IPS-NIHi11 (cell line): ENCODE data around the gene DNAJA3.

Source experiments
- DNase-seq: peaks from one replicate; pipeline ENCODE4 v3.0.0; 2012; ENCODE audit warnings: mixed read lengths, low spot score

DNAJA3 gene

GRCh38 chr16:4475880-4476788 lies 50.5 kb downstream of the DNAJA3 start, which contains the start of gene HMOX2:
Gene HMOX2 (plus strand): TSS chr16:4476398. CDS start chr16:4505525, 29,127 bp downstream.
- DNase-seq, result peak; percentile 97

GRCh38 chr16:4477966-4478365 lies 52.3 kb downstream of the DNAJA3 start:
- DNase-seq, result no peak

GRCh38 chr16:4481526-4481925 lies 55.9 kb downstream of the DNAJA3 start:
- no peak for DNase-seq

- DNase-seq, result no peak
Measured at GRCh38 chr16:4481963-4482362, 56.3 kb downstream of the DNAJA3 start.

GRCh38 chr16:4486126-4486893 lies 60.6 kb downstream of the DNAJA3 start:
- DNase-seq, result no peak

GRCh38 chr16:4487955-4488498 lies 62.4 kb downstream of the DNAJA3 start:
- DNase-seq, result no peak

GRCh38 chr16:4488499-4488967 lies 62.9 kb downstream of the DNAJA3 start:
- no peak for DNase-seq

GRCh38 chr16:4489030-4489429 lies 63.4 kb downstream of the DNAJA3 start:
- DNase-seq, result no peak

- DNase-seq, result no peak
Measured at GRCh38 chr16:4491898-4492297, 66.2 kb downstream of the DNAJA3 start.

GRCh38 chr16:4494746-4495490 lies 69.2 kb downstream of the DNAJA3 start:
- no peak for DNase-seq

- no peak for DNase-seq
Measured at GRCh38 chr16:4495766-4496165, 70.1 kb downstream of the DNAJA3 start.

GRCh38 chr16:4496305-4496704 lies 70.6 kb downstream of the DNAJA3 start:
- no peak for DNase-seq

- no peak for DNase-seq
Measured at GRCh38 chr16:4498546-4499195, 73.0 kb downstream of the DNAJA3 start.

GRCh38 chr16:4499196-4499555 lies 73.5 kb downstream of the DNAJA3 start:
- DNase-seq, result no peak

GRCh38 chr16:4500272-4500671 lies 74.6 kb downstream of the DNAJA3 start:
- DNase-seq, result no peak

GRCh38 chr16:4501071-4501478 lies 75.4 kb downstream of the DNAJA3 start:
- no peak for DNase-seq

GRCh38 chr16:4505356-4506147 lies 79.9 kb downstream of the DNAJA3 start:
- DNase-seq, result no peak
